ENCODE measurements around the gene PAPOLG.
"Not testable (repeated sequence)": the region's sequence is repeated elsewhere in the genome, so short reads cannot be mapped to it uniquely, and the experiment has no call there.

GRCh38 chr2:60817191-60817590 is 61.1 kb downstream of the PAPOLG start:
- not testable (repeated sequence) for TF ChIP-seq CTCF (IDR thresholded peaks at IDR 0.05); POLR2A (IDR thresholded peaks at IDR 0.05); POLR2AphosphoS5 (IDR thresholded peaks at IDR 0.05; ENCODE audit: insufficient read depth in 1 of 2, low read depth in 1 of 2)
